ENCODE measurements around the gene MARK3.

DNA sequence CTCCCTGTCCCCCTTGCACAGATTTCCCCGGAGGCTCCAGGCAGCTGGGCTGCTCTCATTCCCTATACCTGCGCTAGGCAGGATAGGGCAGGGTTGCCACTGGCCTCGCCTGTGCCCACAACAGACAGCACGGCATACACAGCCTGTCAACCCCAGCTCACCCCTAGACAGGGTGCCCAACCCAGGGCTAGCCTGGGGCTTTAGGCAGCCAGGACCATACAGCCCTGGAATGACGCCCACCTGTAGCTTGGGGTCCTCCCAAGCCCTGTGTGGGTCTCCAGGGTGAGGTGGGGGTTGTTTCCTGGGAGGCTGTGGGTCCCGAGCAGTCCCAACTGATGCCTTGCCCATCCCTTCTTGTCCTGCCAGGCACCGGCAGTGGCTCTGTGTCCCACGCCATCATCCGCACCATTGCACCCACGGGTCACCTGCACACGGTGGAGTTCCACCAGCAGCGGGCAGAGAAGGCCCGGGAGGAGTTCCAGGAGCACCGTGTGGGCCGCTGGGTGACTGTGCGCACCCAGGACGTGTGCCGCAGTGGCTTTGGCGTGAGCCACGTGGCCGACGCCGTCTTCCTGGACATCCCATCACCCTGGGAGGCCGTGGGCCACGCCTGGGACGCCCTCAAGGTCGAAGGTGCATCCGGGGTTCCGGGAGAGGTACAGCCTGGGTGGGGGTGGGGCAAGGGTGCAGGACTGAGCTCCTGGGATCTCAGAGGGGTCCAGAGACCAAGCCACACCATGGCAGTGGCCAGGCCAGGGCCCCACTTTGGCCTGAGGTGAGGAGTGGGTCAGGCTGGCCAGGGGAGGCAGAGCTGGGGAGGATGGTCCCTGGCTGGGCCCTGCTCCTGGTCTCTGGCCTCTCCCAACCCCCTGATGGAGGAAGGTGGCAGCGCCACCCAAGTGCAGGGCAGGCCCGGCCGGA, 147.3 kb downstream of the MARK3 start:
- no peak for TF ChIP-seq USF2 (IDR thresholded peaks at IDR 0.05; ENCODE audit: low read depth, low read length)
- no peak for TF ChIP-seq BHLHE40 (IDR thresholded peaks at IDR 0.05; ENCODE audit: low read depth, low read length)
- TF ChIP-seq POLR2A (IDR thresholded peaks at IDR 0.05; ENCODE audit: low read depth, low read length): no peak

All from IMR-90 (cell line).